NCI-H1092 treated with DMSO at 0.1 percent for 48 hours (cell line): Measurements from ENCODE around the gene ZCCHC7.

Experiments
- DNase-seq: peaks from one replicate; lab custom pipeline; 2025; lab: John Stamatoyannopoulos, UW

ZCCHC7 gene

GRCh38 chr9:37210737-37211523 is 90.6 kb downstream of the ZCCHC7 start:
- no peak for DNase-seq

GRCh38 chr9:37212435-37212834 is 92.1 kb downstream of the ZCCHC7 start:
- DNase-seq: no peak

GRCh38 chr9:37215381-37215780 is 95.0 kb downstream of the ZCCHC7 start:
- no peak for DNase-seq

DNA sequence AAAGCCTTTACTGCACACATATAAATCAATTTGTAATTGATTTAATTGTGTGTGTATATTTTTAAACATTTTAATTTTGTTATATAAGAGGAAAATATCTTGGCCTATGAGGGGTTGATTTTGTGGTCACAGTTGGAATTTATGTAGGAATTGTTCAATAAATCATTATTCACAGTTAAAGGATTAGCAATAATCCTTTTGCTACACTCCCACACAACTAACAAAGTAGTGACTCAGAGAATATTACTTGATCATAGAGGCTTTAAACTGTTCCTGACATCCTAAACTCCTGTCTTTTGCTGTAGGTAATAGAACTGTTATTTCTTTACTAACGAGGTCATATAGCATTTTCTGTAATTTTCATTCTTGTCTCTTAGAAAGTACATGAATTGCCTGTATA is 95.5 kb downstream of the ZCCHC7 start:
- no peak for DNase-seq

DNA sequence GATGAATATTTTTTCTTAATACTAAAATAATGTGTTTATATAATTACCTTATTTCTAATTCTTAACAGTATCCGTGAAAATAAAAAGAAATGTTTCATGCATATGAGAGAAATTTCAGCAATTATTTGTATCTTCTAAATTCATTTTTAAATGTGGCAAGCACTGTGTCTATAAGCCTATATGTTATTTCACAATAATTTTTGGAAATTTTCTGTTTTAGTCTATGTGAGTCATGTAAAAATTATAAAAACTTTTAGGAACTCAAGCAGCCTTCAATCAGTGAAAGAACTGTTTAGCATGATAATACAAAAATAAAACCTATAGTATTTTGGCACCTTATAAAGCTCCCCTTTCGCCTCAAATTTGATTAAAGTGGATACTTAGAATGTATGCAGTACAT is 96.8 kb downstream of the ZCCHC7 start:
- no peak for DNase-seq

DNA sequence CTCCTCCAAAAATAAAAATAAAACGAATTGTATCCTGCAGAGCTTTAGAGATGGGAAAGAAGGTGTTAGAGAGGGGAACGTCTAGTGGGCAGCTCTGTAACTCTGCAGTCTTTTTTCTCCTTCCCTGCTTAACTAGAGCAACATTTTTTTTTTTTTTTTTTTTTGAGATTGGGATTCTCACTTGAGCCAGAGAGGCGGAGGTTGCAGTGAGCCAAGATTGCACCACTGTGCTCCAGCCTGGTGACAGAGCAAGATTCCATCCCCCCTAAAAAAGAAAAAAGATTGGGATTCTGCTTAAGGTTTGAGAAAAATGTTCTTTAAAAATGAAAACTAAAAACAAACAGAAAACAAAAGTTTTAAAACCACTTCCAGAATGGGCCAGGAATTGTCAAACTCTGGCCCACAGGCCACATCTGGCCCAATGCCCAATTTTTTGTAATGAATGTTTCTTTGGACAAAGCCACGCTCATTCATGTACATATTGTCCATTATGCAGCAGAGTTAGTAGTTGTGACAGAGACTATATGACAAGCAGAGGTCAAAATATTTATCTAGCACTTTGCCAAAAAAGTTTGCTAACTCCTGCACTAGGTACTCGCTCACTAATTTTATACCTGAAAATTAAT is 98.5 kb downstream of the ZCCHC7 start:
- DNase-seq: no peak

- no peak for DNase-seq
These were observed 100.6 kb downstream of the ZCCHC7 start for GRCh38 chr9:37220971-37221370.

DNA sequence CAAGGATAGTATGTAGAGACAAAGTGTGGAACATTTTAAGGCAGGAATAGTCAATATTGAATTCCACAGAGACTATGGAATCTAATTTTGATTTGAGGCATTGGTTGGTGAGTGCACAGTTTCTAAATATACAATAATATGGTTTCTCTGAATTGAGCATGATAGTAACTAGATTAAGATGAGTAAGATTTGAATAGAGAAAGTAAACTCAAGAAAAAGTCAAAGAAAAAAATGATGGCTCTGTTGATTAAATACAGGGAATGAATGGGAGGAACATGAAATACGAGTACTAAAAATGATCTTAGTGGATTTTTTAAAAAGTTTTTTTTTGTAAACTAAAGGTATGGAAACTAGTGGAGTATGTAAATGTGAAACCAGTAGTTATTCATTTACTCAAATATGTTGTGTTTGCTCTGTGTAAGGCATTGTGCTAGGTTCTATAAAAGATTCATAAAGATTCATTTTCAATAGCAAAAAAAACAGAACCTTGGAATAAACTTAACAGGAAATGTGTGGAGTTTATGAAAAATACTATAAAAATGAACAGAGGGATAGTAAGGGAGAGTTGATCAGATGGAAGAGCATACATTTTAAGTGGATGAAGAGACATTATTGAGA is 101.2 kb downstream of the ZCCHC7 start:
- no peak for DNase-seq

DNA sequence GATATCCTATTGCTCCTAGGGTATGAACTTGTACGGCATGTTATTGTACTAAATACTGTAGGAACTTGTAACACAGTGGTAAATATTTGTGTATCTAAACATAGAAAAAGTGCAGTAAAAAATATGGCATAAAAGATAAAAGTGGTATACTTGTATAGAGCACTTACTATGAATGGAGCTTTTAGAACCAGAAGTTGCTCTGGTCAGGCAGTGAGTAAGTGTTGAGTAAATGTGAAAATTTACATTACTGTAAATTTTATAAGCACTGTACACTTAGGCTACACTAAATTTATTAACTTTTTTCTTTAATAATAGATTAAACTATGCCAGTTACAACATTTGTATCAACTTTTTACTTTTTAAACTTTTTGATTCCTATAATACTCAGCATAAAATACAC is 109.1 kb downstream of the ZCCHC7 start:
- no peak for DNase-seq

- DNase-seq: no peak
These were observed 109.6 kb downstream of the ZCCHC7 start for GRCh38 chr9:37229882-37230482.

DNA sequence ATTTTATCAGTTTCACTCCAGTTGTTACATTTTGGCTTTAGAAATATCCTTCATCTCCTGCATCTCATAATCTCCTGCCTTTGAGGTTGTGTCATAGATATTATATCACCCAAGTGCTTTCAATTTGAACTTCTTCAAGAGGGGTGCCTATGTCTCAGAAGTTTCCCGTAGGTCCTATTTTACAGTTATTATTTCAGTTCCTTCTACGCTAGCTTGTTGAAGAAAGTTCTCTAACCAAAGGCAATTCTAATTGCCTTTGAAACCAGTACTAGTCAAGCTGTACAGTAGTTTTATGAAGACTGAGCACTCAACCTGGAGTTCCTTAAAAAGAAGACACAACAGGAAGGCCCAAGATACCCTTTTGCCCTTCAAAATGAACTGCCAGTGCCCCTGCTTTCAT is 116.4 kb downstream of the ZCCHC7 start:
- DNase-seq: no peak

DNA sequence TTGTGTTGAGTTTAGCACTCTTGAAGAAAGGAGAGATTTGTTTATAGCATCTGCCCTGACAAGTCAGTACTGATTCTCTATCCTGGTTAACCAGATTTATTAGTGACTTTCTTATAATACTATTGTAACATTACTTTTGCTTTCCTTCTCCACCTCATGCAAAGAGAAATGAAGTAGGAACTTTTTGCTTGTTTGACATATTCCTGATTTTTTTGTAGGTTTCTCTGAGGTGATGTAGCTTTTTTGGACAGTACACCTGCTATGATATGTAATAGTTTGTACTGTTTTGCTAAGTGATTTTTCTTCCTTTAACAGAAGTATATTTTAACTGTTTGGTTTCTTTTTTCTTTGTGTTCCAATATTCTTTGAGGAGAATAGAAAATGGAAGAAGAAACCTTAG is 117.7 kb downstream of the ZCCHC7 start:
- no peak for DNase-seq

- DNase-seq: no peak
These were observed 119.0 kb downstream of the ZCCHC7 start for GRCh38 chr9:37239224-37239859.

DNA sequence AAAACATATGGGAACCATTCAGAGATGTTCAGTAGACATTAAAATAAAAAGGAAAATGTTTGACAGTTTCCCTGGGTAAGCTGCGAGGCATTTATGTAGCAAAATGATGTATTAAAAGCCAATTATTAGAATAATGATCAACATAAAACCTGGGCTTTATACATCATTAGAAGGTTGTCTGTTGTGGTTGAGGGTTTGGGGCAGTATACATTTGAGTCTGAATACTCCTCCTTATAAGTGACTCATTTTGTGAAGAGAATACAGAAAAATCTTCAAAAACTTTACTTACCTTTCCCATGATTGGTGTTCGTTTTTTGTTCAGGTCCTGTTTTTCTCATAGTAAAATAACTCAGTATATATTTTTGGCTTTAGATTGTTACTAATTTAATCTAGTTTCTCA is 119.5 kb downstream of the ZCCHC7 start:
- no peak for DNase-seq

DNA sequence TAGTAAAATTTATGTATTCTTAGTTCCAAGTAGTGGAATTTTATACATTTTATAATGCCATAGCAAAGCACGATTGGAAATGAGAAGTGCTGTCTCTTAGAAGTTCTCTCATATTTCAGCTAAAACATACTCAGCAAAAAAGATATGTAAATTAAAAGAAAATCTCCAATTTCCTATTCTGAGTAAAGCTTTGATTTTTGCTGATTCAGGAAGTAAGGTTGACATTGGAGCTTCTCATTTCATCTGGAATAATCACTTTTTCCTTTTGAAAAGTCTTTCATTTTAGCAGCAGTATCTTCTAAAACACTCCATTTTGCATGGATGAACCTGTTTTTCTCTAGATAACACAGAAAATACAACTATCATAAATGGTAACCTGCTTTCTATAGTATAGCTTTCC is 121.0 kb downstream of the ZCCHC7 start:
- no peak for DNase-seq

DNA sequence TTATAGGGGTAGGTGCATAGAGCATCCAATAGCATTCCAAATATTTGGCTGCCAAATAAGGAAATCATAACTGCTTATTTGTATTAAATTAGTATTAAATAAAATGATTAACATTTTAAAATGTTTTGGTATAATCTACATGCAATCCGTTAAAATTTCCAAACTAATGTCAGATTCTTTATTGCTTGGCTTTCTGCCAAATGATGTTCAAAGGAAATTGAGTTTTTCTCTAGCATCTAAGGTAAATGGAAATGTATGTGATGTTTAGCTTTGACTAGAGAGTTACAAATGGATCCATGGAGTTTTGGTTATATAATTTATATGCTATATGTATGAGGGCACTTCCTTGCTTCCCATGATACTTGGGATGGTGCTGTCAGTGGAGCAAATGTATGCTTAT is 121.7 kb downstream of the ZCCHC7 start:
- no peak for DNase-seq

DNA sequence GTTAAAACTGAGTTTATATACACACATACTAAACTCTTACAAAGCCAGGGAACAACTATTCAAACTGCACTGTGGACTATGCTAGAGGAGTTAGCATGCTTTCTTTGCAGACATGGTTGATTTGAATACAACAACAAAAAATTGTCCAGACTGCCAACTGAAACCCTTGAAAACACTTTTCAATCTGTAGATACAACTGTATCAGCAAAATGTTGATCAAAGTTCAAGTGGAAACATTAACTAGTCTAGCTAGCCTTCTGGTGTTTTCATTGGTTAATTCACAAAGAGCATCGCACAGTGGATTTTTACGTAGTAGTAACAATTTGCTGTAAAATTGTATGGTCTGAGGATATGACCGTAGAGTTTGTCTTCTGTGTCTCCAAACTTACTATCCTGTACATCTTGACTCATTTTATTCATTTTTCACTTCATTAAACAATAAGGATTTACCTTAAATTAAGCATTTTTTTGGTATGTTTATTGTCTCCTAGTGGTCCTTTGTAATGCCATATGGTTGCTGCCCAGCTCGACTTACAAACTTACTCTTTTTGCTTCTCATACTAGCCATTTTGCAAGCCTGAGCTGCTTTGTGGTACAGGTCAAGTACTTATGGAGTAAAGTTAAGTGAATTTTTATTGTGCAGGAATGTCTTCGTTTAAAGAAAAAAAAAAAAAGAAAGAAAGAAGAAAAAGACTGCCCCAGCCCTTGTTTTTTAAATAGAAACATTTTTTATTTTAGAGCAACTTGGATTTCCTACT is 123.4 kb downstream of the ZCCHC7 start:
- no peak for DNase-seq

DNA sequence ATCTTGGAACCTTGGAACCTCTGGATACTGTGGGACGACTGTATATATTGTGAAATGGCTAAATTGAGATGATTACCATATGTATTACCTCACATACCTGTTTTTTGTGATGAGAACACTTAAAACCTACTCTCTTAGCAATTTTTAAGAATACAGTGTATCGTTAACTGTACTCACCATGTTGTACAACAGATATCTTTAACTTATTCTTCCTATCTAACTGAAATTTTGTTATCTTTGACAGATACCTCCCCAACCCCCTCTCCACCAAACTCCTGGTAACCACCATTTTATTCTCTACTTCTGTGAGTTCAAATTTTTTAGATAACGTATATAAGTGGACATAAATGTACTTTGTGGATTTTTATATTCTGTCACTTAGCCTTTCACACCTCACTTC is 126.5 kb downstream of the ZCCHC7 start:
- no peak for DNase-seq

DNA sequence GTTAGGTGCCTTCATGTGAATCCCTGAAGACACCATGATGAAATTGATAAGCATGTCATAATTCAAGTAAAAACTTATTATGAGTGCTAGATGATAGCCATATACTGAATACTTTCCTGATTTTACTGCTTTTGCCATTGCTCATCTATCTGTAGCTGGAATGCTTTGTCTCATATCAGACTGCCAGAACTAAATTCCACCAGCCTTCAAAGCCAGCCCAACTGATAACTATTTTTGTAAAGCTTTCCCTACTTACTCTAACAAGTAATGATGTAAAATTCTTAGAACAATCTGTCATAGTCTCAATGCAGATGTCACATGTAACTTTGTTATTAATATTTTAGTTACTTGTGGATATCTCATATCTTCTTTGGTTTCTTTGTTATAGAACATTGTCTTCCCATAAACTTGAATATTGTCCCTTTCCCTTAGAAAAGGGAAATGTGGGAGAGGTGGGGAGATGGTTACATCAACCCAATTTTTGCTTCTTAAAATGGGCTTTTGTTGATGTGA is 128.3 kb downstream of the ZCCHC7 start:
- DNase-seq: no peak

- DNase-seq: peak; percentile 25
These were observed 131.1 kb downstream of the ZCCHC7 start for GRCh38 chr9:37251452-37251851.

GRCh38 chr9:37253377-37253937 is 133.1 kb downstream of the ZCCHC7 start:
- DNase-seq: no peak
